Esophagus squamous epithelium (tissue), 4 donors: ENCODE results near the gene ZNF672.

Experiments
- POLR2A ChIP-seq, 4 donors: fragments of 450-650 bp; IDR thresholded peaks; one replicate each; pipeline ENCODE4 v1.6.1; 2017; ENCODE audit warnings: antibody characterized with exemption in 4 of 4, mild to moderate bottlenecking in 4 of 4, moderate library complexity in 3 of 4
- TF ChIP-seq, protein P1 (sequence below), 6 experiments: fragments of 450-650 bp in 4 of 6; fragments of 200-600 bp in 2 of 6; sonication (generic) in 2 of 6; IDR thresholded peaks; one replicate each; pipeline ENCODE4 v1.5.1; 2016 to 2019; ENCODE audit warnings: antibody characterized with exemption in 6 of 6, mild to moderate bottlenecking in 4 of 6, moderate library complexity in 4 of 6

DNA sequence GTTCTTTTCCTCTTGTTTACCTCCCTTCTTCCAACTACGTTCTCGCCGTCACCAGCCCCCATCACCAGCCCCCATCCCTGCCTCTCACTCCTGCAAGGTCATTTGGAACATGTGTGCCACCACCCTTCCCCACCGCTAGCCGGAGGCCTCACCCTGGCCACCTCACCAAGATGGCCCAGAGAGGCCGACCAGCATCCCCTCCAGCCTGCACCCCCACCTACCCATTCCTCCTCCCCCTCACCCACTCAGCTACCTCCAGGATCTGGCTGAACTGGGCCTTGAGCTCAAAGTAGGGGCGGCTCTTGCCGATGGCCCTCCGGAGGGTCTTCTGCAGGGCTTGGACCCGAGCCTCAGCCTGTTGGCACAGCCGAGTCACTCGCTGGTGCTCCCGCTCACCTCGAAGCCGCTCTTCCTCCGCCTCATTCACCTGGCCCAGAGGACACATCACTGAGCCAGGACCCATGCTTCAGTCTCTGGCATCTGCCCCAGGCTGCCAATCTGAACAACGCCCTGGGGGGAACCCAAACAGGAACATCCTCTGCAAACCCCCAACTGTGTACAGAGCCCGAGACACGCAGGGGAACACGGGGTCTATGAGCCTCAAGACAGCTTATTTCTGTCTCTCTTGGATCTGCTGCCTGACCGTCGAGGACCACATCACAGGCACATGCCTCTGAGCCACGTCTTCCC, 25.1 kb upstream of the ZNF672 start:
- TF ChIP-seq, protein P1, sequence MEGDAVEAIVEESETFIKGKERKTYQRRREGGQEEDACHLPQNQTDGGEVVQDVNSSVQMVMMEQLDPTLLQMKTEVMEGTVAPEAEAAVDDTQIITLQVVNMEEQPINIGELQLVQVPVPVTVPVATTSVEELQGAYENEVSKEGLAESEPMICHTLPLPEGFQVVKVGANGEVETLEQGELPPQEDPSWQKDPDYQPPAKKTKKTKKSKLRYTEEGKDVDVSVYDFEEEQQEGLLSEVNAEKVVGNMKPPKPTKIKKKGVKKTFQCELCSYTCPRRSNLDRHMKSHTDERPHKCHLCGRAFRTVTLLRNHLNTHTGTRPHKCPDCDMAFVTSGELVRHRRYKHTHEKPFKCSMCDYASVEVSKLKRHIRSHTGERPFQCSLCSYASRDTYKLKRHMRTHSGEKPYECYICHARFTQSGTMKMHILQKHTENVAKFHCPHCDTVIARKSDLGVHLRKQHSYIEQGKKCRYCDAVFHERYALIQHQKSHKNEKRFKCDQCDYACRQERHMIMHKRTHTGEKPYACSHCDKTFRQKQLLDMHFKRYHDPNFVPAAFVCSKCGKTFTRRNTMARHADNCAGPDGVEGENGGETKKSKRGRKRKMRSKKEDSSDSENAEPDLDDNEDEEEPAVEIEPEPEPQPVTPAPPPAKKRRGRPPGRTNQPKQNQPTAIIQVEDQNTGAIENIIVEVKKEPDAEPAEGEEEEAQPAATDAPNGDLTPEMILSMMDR (IDR thresholded peaks at IDR 0.05), result no peak
- no peak for TF ChIP-seq POLR2A (IDR thresholded peaks at IDR 0.05)
